Activated B cell treated with CpG ODN at 0.5 μM for 24 hours (primary cell): Measurements from ENCODE around the gene CLSTN1. TPM values are rescaled to one million over a fixed set of nuclear protein-coding genes. Genes with fewer than 3 reads are reported as not detected.

ENCODE experiments used
- ATAC-seq: fragments of 200-7000 bp; cut with Tn5 transposase; one replicate; pipeline ENCODE4 v1.10.0; 2021; ENCODE audit warnings: low read depth, mild to moderate bottlenecking, moderate library complexity
- CTCF ChIA-PET: fragments of 350-600 bp; sonication (Branson Sonifier 250); formaldehyde crosslinking; loops from one replicate; lab custom pipeline; 2021; ENCODE audit warnings: antibody characterized with exemption; lab: Charles Lee
- POLR2A ChIA-PET: fragments of 350-600 bp; sonication (Branson Sonifier 250); formaldehyde crosslinking; loops from one replicate; lab custom pipeline; 2021; ENCODE audit warnings: antibody characterized with exemption; lab: Charles Lee
- DNase-seq: peaks from one replicate; pipeline ENCODE4 v3.0.0; 2022
- H3K27ac Mint-ChIP-seq: one replicate; pipeline ENCODE4 v1.8.0; 2020; ENCODE audit warnings: mixed read lengths
- H3K27me3 Mint-ChIP-seq: one replicate; pipeline ENCODE4 v1.8.0; 2021; ENCODE audit warnings: mixed read lengths
- H3K36me3 Mint-ChIP-seq: one replicate; pipeline ENCODE4 v1.8.0; 2021; ENCODE audit warnings: low read depth, mixed read lengths
- H3K4me1 Mint-ChIP-seq: one replicate; pipeline ENCODE4 v1.8.0; 2021; ENCODE audit warnings: mixed read lengths
- H3K4me3 Mint-ChIP-seq: one replicate; pipeline ENCODE4 v1.8.0; 2020; ENCODE audit warnings: mild to moderate bottlenecking, mixed read lengths
- H3K9me3 Mint-ChIP-seq: one replicate; pipeline ENCODE4 v1.8.0; 2020; ENCODE audit warnings: mixed read lengths
- intact Hi-C: fragments of 100-400 bp; cut with micrococcal nuclease; formaldehyde crosslinking; loops from one replicate; pipeline ENCODE4 v1.15.1; 2024
- total RNA-seq: library from RNA; stranded (reverse); gene quantifications from 2 replicates; pipeline ENCODE4 v1.2.3, GENCODE V29; 2022
- TF ChIP-seq, protein P1 (sequence below): fragments of 200-600 bp; IDR thresholded peaks from one replicate; pipeline ENCODE4 v1.8.0; 2022; ENCODE audit warnings: antibody characterized with exemption, mild to moderate bottlenecking

CLSTN1 gene
- total RNA-seq, 1 donor from 2014 or later, result 50.7 TPM

DNA sequence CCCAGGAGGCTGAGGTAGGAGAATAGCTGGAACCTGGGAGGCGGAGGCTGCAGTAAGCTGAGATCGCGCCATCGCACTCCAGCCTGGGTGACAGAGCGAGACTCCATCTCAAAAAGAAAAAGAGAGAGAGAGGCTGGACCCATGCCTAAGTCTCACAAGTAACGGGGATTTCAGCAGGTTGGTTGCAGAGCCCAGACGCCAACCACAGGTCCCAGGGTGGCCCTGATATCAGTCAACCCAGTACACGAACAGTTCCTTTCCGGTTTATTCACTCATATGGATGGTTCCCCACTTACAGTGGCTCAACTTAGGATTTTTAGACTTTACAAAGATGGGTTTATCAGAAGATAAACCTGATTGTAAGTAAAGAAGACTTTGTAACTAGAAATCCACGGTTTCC, 40.9 kb downstream of the CLSTN1 start:
- TF ChIP-seq, protein P1, sequence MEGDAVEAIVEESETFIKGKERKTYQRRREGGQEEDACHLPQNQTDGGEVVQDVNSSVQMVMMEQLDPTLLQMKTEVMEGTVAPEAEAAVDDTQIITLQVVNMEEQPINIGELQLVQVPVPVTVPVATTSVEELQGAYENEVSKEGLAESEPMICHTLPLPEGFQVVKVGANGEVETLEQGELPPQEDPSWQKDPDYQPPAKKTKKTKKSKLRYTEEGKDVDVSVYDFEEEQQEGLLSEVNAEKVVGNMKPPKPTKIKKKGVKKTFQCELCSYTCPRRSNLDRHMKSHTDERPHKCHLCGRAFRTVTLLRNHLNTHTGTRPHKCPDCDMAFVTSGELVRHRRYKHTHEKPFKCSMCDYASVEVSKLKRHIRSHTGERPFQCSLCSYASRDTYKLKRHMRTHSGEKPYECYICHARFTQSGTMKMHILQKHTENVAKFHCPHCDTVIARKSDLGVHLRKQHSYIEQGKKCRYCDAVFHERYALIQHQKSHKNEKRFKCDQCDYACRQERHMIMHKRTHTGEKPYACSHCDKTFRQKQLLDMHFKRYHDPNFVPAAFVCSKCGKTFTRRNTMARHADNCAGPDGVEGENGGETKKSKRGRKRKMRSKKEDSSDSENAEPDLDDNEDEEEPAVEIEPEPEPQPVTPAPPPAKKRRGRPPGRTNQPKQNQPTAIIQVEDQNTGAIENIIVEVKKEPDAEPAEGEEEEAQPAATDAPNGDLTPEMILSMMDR, result no peak
- Mint-ChIP-seq H3K4me1 (peaks cover 24% of the 10 kb centered on the region), H3K9me3 (no peaks in the 10 kb centered on the region), H3K27ac (no peak overlapping the region), H3K4me3 (no peak overlapping the region), H3K27me3 (no peaks in the 10 kb centered on the region), H3K36me3 (no peaks in the 10 kb centered on the region)
- POLR2A ChIA-PET, result no interaction called here
- intact Hi-C loops, result loop anchor here (5.0 to 10.0 kb wide), 2 partner anchors 166 to 252 kb away; partner anchors contain the start of gene UBE4B
- CTCF ChIA-PET, result interaction anchor here (0.7 to 6.9 kb wide), 3 partner anchors 84 to 112 kb away, joined by 3 to 156 read pairs (median 7); no protein-coding TSS in a partner anchor
- DNase-seq (no peak), ATAC-seq (peak; percentile 12)

- H3K27me3 Mint-ChIP-seq, result no peaks in the 10 kb centered on the region
- no peaks in the 10 kb centered on the region for H3K36me3 Mint-ChIP-seq
- CTCF ChIA-PET, result interaction anchor here (0.7 to 6.9 kb wide), 6 partner anchors 16 to 167 kb away, joined by 3 to 156 read pairs (median 6); no protein-coding TSS in a partner anchor
- intact Hi-C loops, result loop anchor here (5.0 to 10.0 kb wide), 2 partner anchors 165 to 253 kb away; partner anchors contain the start of gene UBE4B
- H3K27ac Mint-ChIP-seq, result no peak overlapping the region
- ATAC-seq (no peak), DNase-seq (no peak)
- no peaks in the 10 kb centered on the region for H3K9me3 Mint-ChIP-seq
- TF ChIP-seq, protein P1, result no peak
- POLR2A ChIA-PET, result no interaction called here
- peaks cover 19% of the 10 kb centered on the region for H3K4me1 Mint-ChIP-seq
- no peak overlapping the region for H3K4me3 Mint-ChIP-seq
Measured at GRCh38 chr1:9782116-9782751, 41.5 kb downstream of the CLSTN1 start.

- H3K4me1 Mint-ChIP-seq, result peaks cover 12% of the 10 kb centered on the region
- H3K36me3 Mint-ChIP-seq, result no peaks in the 10 kb centered on the region
- no peaks in the 10 kb centered on the region for H3K9me3 Mint-ChIP-seq
- H3K27me3 Mint-ChIP-seq, result no peaks in the 10 kb centered on the region
- H3K4me3 Mint-ChIP-seq, result no peak overlapping the region
- no peak for ATAC-seq
- ChIA-PET CTCF (interaction anchor here (1.2 to 6.9 kb wide), 3 partner anchors 17 to 165 kb away, joined by 5 to 156 read pairs (median 6); no protein-coding TSS in a partner anchor), POLR2A (no interaction called here)
- intact Hi-C loops, result loop anchor here (5.0 to 10.0 kb wide), 2 partner anchors 163 to 254 kb away; partner anchors contain the start of gene UBE4B
- TF ChIP-seq, protein P1, result no peak
- H3K27ac Mint-ChIP-seq, result no peak overlapping the region
- DNase-seq, result no peak
Measured at GRCh38 chr1:9780554-9781110, 43.1 kb downstream of the CLSTN1 start.

DNA sequence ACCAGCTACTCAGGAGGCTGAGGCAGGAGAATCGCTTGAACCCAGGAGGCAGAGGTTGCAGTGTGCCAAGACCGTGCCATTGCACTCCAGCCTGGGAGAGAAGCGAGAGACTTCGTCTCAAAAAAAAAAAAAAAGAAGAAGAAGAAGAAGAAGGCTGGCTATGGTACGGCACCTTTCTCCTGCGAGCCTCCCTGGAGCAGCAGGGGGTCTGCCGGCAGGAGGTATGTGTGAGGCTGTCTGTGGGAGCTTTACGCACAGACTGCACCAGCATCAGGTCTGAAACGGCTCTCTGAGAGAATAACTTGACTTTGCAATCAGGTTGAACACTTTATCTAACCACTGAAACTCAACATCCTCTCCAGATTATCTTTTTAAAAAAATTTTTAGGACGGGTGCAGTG, 44.9 kb downstream of the CLSTN1 start:
- no peak overlapping the region for H3K27ac Mint-ChIP-seq
- TF ChIP-seq, protein P1, result no peak
- intact Hi-C loops, result no loop called here
- POLR2A ChIA-PET, result interaction anchor here (0.7 kb wide), 1 partner anchor 649 kb away, joined by 3 read pairs; no protein-coding TSS in a partner anchor
- no peaks in the 10 kb centered on the region for H3K27me3 Mint-ChIP-seq
- DNase-seq (no peak), ATAC-seq (no peak)
- CTCF ChIA-PET, result interaction anchor here (1.4 kb wide), 1 partner anchor 89 kb away, joined by 3 read pairs; no protein-coding TSS in a partner anchor
- peaks cover 7% of the 10 kb centered on the region for H3K36me3 Mint-ChIP-seq
- peaks cover 2% of the 10 kb centered on the region for H3K4me1 Mint-ChIP-seq
- H3K9me3 Mint-ChIP-seq, result no peaks in the 10 kb centered on the region
- H3K4me3 Mint-ChIP-seq, result no peak overlapping the region

DNA sequence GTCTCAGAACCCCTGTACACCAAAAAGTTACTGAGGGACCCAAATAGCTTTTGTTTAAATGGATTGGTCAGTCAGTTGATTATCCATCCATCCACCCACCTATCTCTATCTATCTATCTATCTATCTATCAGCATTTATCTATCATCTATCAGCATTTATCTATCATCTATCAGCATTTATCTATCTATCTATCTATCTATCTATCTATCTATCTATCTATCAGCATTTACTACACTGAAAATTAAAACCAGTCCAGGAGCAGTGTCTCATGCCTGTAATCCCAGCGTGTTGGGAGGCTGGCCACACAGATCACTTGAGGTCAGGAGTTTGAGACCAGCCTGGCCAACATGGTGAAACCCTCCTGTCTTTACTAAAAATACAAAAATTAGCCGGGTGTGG, 47.1 kb downstream of the CLSTN1 start:
- POLR2A ChIA-PET, result no interaction called here

More for the DNA sequence above, 47.1 kb downstream of the CLSTN1 start:
- ATAC-seq (no peak), DNase-seq (no peak)
- CTCF ChIA-PET, result no interaction called here
- Mint-ChIP-seq H3K27ac (no peak overlapping the region), H3K4me3 (no peak overlapping the region), H3K27me3 (no peaks in the 10 kb centered on the region), H3K9me3 (no peaks in the 10 kb centered on the region), H3K36me3 (peaks cover 21% of the 10 kb centered on the region), H3K4me1 (peaks cover 2% of the 10 kb centered on the region)
- intact Hi-C loops, result no loop called here
- TF ChIP-seq, protein P1, result no peak
